ENCODE data around the gene GCSAML. TPM values are rescaled to one million over a fixed set of nuclear protein-coding genes. Genes with fewer than 3 reads are reported as not detected.
"Not testable (repeated sequence)": the region's sequence is repeated elsewhere in the genome, so short reads cannot be mapped to it uniquely, and the experiment has no call there.

GCSAML gene
- polyA plus RNA-seq (ENCODE audit: insufficient read length in 4 of 4) = 1 to 10 TPM in 2 of 4 donors, under 1 TPM in 2; 0.17 to 1.3 (median 0.95) TPM

GRCh38 chr1:247548769-247549182 lies at the start of gene GCSAML:
TSS of gene GCSAML (plus strand) at chr1:247549134. CDS start at chr1:247549192, 58 bp downstream.
- no peak for DNase-seq (ENCODE audit: low read depth in 4 of 4, low spot score in 2 of 4)

GRCh38 chr1:247500865-247501264 lies 48.1 kb upstream of the GCSAML start:
- DNase-seq (ENCODE audit: low read depth in 4 of 4, low spot score in 2 of 4) = no peak

DNA sequence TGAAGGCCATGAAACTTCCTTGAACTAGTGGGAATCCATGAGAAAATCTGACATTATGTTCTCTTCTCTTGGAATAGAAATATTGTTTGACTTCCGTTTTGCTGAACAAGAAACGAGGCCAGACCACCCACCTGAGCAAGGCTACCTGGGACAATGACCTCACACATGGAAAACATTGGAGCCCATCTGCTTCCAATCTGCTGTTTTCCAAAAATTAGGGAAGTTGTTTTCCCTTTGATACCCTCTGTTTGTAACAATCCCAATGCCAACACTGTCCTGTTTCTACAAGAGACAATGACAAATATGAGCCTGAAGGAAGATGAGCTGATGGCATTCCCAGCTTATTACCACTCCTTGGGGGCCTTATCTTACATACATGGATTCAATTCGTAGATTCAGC lies 42.1 kb upstream of the GCSAML start:
- no peak for DNase-seq (ENCODE audit: low read depth in 4 of 4, low spot score in 2 of 4)

GRCh38 chr1:247517795-247518612 lies 30.9 kb upstream of the GCSAML start:
- DNase-seq (ENCODE audit: low read depth in 4 of 4, low spot score in 2 of 4) = no peak

GRCh38 chr1:247518613-247518891 lies 30.4 kb upstream of the GCSAML start:
- no peak for DNase-seq (ENCODE audit: low read depth in 4 of 4, low spot score in 2 of 4)

GRCh38 chr1:247521886-247522285 lies 27.0 kb upstream of the GCSAML start:
- DNase-seq (ENCODE audit: low read depth in 4 of 4, low spot score in 2 of 4) = not testable (repeated sequence)

DNA sequence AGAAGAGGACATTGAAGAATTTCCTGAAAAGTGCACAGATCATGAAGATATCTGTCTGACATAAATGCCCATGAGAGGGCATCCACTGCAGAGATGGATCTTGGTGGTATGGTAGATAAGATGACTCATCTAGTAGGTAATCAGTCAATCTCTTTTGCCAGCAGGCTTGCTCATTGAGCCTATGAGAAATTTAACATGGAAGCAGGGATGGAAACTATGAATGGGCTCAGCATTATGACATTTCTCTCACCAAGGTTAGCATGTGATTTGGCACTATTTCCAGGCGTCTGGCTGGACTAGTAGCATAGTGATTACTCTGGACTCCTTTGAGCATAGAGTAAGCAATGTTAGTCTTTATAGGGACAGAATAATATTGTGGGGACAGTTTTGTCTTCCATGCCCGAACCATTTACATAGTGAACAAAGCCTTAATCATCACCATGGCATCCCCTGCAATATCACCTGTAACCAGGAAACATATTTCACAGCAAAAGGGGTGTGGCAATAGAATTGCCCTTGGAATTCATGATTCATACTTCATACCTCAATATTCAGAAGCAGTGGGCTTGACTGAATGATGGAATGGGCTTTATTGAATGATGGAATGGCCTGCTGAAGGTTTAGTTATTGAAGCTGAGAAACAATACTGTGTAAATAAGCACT lies 20.0 kb upstream of the GCSAML start:
- DNase-seq (ENCODE audit: low read depth in 4 of 4, low spot score in 2 of 4) = no peak

DNA sequence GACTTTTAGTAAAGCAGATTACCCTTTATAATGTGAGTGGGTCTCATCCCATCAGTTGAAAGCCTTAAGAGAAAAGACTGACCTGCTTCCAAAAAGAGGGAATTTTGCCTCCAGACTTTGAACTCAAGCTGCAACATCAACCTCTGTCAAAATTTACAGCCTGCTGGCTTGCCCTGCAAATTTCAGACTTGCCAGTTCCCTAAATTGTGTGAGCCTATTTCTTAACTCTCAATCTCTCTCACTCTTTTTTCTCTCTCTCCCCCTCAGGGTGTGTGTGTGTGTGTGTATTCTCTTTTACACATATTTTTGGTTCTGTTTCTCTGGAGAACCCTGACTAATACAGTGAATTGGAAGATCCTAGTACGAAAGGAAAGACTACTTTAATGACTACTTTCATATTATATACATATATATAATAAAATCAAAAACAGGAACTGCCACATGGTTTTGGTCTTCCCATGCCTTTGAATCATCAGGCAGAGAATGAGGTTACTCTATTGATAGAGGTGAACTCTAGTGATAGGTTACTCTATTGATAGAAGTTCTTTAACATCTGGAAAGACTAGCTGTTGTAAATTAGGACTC lies 19.1 kb upstream of the GCSAML start:
- DNase-seq (ENCODE audit: low read depth in 4 of 4, low spot score in 2 of 4) = no peak

GRCh38 chr1:247530785-247531184 lies 18.1 kb upstream of the GCSAML start:
- no peak for DNase-seq (ENCODE audit: low read depth in 4 of 4, low spot score in 2 of 4)

DNA sequence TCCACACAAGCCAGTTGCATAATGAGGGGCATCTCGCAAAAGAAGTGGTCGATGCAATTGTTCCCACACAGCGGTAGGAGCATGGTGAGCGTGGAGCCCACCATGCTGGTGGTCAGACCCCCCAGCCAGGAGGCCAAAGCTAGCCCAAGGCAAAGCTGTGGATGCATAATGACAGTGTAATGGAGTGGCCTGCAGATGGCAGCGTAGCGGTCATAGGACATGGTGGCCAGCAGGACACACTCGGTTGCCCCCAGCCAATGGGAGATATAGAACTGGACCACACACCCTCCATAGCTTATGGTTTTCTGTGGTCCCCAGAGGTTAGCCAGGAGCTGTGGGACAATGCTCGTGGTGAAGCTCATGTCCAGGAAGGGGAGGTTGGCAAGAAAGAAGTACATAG lies 17.0 kb upstream of the GCSAML start:
- DNase-seq (ENCODE audit: low read depth in 4 of 4, low spot score in 2 of 4) = no peak

- DNase-seq (ENCODE audit: low read depth in 4 of 4, low spot score in 2 of 4) = no peak
These were observed 13.5 kb upstream of the GCSAML start for GRCh38 chr1:247535402-247535801.

GRCh38 chr1:247536340-247536739 lies 12.6 kb upstream of the GCSAML start, which contains the start of gene OR2C3:
TSS of gene OR2C3 (minus strand) at chr1:247536440. CDS start at chr1:247532511, 3,929 bp downstream.
- no peak for DNase-seq (ENCODE audit: low read depth in 4 of 4, low spot score in 2 of 4)

DNA sequence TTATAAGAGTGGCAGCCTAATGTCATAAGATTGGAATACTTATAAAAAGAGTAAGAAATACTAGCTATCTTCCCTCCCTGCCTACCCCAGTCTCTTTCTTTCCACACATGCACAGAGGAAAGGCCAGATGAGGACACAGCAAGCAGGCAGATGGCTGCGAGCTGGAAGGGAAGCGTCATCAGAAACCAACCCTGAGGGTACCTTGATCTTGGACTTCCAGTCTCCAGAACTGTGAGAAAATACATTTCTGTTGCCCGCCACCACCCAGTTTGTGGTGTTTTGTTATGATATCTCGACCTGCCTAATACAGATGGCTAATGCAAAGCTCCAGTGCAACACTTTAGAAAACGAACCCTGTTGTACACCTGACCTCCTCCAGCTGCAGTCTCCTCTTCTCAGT lies 10.4 kb upstream of the GCSAML start:
- DNase-seq (ENCODE audit: low read depth in 4 of 4, low spot score in 2 of 4) = no peak

DNA sequence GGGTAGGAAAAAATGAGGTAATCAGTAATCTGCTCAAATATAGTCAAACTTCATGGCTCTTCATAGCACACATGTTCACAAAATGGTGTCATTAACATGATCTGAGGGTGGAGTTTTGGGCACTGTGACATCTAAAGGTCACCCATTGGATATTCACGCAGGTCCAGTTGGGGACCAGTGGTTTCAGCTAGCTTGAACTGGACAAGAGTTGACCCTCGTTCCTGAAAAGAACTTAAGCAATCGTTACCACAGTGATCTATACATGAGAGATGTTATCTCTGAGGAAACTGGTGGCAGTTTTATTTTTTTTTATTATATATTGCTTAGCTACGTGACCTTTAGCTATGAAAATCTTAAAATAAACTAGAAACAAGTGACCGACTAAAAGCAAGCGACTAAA lies 9.7 kb upstream of the GCSAML start:
- no peak for DNase-seq (ENCODE audit: low read depth in 4 of 4, low spot score in 2 of 4)

- DNase-seq (ENCODE audit: low read depth in 4 of 4, low spot score in 2 of 4) = no peak
These were observed 8.4 kb upstream of the GCSAML start for GRCh38 chr1:247540581-247540980.

DNA sequence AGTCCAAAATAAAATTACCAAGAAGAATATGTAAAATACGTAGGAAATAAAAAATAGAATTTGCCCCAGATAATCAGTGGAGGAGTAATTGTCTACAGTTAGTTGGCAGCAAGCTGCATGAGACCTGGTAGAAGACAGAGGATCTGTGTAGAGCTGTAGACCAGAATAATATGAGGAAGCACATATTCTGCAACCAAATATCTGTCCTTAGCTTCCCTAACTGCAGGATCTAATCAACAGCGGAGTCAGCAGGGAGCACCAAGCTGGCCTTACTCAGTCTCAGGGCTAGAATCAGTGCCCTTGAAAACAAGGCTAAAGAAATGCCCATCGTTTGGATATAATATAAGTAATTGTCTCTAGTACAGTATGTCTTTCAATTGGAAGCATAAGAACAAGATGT lies 6.1 kb upstream of the GCSAML start:
- DNase-seq (ENCODE audit: low read depth in 4 of 4, low spot score in 2 of 4) = no peak

- no peak for DNase-seq (ENCODE audit: low read depth in 4 of 4, low spot score in 2 of 4)
These were observed 842 bp upstream of the GCSAML start for GRCh38 chr1:247548092-247548491.

DNA sequence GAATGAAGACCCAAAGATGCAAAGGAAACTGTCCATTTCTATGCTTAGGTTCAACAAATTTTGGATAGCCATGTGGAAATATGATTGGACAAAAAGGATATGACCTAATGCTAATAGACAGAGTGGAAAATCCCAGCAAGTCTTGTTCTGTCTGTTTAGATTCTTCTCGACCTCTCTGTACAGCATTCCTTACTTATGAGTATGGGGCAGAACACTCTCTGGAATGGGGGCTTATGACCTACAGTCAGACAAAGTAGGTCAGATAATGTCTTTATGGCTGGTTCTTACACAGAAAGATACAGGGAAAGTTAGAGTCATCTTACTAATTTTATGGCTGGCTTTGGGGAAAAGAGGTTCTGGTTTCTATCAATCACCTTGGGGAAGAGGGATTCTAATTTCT lies 2.8 kb downstream of the GCSAML start:
- no peak for DNase-seq (ENCODE audit: low read depth in 4 of 4, low spot score in 2 of 4)

DNA sequence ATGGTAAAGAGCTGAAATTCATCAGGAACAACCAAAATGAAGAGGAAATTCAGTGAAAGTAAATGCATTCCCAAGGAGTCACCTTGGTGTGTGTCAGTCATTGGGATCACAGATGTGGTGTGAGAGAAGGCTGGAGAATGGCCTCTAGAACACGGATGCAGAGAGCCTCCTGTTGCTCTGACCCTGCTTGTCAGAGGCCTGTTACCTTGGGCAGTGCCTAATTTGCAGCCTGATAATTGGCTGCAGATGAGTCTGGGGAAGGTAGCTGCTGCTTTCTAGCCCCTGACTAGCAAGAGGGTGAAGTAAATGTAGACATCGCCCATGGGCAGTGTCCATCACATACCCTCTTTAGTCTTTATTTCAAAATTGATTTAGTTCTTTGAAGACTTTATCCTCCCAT lies 3.3 kb downstream of the GCSAML start:
- DNase-seq (ENCODE audit: low read depth in 4 of 4, low spot score in 2 of 4) = no peak

- no peak for DNase-seq (ENCODE audit: low read depth in 4 of 4, low spot score in 2 of 4)
These were observed 9.2 kb downstream of the GCSAML start for GRCh38 chr1:247557926-247558674.

GRCh38 chr1:247561711-247562110 lies 12.8 kb downstream of the GCSAML start:
- no peak for DNase-seq (ENCODE audit: low read depth in 4 of 4, low spot score in 2 of 4)

Measured in left renal cortex interstitium (tissue), 4 donors.